ENCODE results near the gene TANC1. TPM values are rescaled to one million over a fixed set of nuclear protein-coding genes. Genes with fewer than 3 reads are reported as not detected.

TANC1 gene
- total RNA-seq, 6 experiments from 2014 or later, result 4.0 to 12.7 (median 11.3) TPM

- no peak overlapping the region for H3K27ac ChIP-seq
- intact Hi-C loops (cut with DNase I), result no loop called here
- no peak for TF ChIP-seq POLR2A (IDR thresholded peaks at IDR 0.05)
- TF ChIP-seq CTCF (IDR thresholded peaks at IDR 0.05), result no peak
- no peaks in the 10 kb centered on the region for H3K4me1 ChIP-seq
- H3K9me3 ChIP-seq, result no peaks in the 10 kb centered on the region
- DNase-seq (no peak), ATAC-seq (no peak)
- WGBS (ENCODE audit: insufficient coverage, low coverage, low lambda C conversion rate, missing lambda C conversion rate), result 86% methylated on average over 9 of the region's 12 CpGs
- no peaks in the 10 kb centered on the region for H3K27me3 ChIP-seq
- peaks cover 0 to 21% (median under 1%) of the 10 kb centered on the region in 4 donors for H3K36me3 ChIP-seq
- no peak overlapping the region for H3K4me3 ChIP-seq
Measured at GRCh38 chr2:159192371-159192918, 224.0 kb downstream of the TANC1 start.

- H3K4me1 ChIP-seq, result no peaks in the 10 kb centered on the region
- H3K4me3 ChIP-seq, result no peak overlapping the region
- intact Hi-C loops (cut with DNase I), result no loop called here
- H3K27me3 ChIP-seq, result no peaks in the 10 kb centered on the region
- H3K36me3 ChIP-seq, result peaks cover 0 to 26% (median 1%) of the 10 kb centered on the region in 4 donors
- no peaks in the 10 kb centered on the region for H3K9me3 ChIP-seq
- no peak for DNase-seq
- WGBS (ENCODE audit: insufficient coverage, low coverage, low lambda C conversion rate, missing lambda C conversion rate), result 100% methylated on average over 3 of the region's 4 CpGs
- no peak for TF ChIP-seq POLR2A (IDR thresholded peaks at IDR 0.05)
- TF ChIP-seq CTCF (IDR thresholded peaks at IDR 0.05), result no peak
- no peak overlapping the region for H3K27ac ChIP-seq
- no peak for ATAC-seq
Measured at GRCh38 chr2:159193791-159194190, 225.4 kb downstream of the TANC1 start.

GRCh38 chr2:159194241-159194640 is 225.8 kb downstream of the TANC1 start:
- ATAC-seq, result no peak
- Histone ChIP-seq H3K27me3 (no peaks in the 10 kb centered on the region), H3K36me3 (peaks cover 0 to 30% (median 1%) of the 10 kb centered on the region in 4 donors), H3K27ac (no peak overlapping the region), H3K9me3 (no peaks in the 10 kb centered on the region), H3K4me1 (no peaks in the 10 kb centered on the region), H3K4me3 (no peak overlapping the region)
- TF ChIP-seq CTCF (IDR thresholded peaks at IDR 0.05) (no peak), POLR2A (IDR thresholded peaks at IDR 0.05) (no peak)
- no peak for DNase-seq
- 83% methylated on average over 2 of the region's 10 CpGs for WGBS (ENCODE audit: insufficient coverage, low coverage, low lambda C conversion rate, missing lambda C conversion rate)
- intact Hi-C loops (cut with DNase I), result no loop called here

DNA sequence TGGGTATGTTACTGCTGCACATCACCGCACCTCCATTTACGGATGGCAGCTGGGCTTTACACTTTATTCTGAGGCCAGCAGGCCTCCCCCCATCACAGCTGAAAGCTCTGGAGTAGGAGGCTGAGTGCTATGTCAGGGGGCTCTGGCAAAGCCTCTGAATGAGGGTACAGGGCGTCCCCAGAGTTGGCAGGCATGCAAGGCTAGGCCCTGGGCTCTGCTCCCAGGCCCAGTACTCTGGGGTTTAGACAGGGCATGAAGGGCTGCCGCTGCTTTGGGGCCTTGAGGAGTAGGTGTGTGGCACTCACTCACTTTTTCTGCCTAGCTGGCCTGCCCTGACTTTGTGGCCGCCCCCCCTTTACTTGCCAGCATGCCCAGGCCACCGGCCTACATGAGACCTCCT is 227.3 kb downstream of the TANC1 start:
- TF ChIP-seq CTCF (IDR thresholded peaks at IDR 0.05), result no peak
- TF ChIP-seq POLR2A (IDR thresholded peaks at IDR 0.05), result no peak
- Histone ChIP-seq H3K27me3 (no peaks in the 10 kb centered on the region), H3K27ac (no peak overlapping the region), H3K4me1 (no peaks in the 10 kb centered on the region), H3K9me3 (no peaks in the 10 kb centered on the region), H3K4me3 (no peak overlapping the region), H3K36me3 (peaks cover 0 to 31% (median 1%) of the 10 kb centered on the region in 4 donors)
- intact Hi-C loops (cut with DNase I), result no loop called here
- 100% methylated on average over 2 of the region's 6 CpGs for WGBS (ENCODE audit: insufficient coverage, low coverage, low lambda C conversion rate, missing lambda C conversion rate)
- DNase-seq, result no peak
- no peak for ATAC-seq

Data from right lobe of liver (tissue), 6 donors.